ENCODE measurements around the gene TRAF2. TPM values are rescaled to one million over a fixed set of nuclear protein-coding genes. Genes with fewer than 3 reads are reported as not detected.
"Not testable (repeated sequence)": the region's sequence is repeated elsewhere in the genome, so short reads cannot be mapped to it uniquely, and the experiment has no call there.

TRAF2 gene
- total RNA-seq, 1 donor from 2014 or later: 67.4 TPM

DNA sequence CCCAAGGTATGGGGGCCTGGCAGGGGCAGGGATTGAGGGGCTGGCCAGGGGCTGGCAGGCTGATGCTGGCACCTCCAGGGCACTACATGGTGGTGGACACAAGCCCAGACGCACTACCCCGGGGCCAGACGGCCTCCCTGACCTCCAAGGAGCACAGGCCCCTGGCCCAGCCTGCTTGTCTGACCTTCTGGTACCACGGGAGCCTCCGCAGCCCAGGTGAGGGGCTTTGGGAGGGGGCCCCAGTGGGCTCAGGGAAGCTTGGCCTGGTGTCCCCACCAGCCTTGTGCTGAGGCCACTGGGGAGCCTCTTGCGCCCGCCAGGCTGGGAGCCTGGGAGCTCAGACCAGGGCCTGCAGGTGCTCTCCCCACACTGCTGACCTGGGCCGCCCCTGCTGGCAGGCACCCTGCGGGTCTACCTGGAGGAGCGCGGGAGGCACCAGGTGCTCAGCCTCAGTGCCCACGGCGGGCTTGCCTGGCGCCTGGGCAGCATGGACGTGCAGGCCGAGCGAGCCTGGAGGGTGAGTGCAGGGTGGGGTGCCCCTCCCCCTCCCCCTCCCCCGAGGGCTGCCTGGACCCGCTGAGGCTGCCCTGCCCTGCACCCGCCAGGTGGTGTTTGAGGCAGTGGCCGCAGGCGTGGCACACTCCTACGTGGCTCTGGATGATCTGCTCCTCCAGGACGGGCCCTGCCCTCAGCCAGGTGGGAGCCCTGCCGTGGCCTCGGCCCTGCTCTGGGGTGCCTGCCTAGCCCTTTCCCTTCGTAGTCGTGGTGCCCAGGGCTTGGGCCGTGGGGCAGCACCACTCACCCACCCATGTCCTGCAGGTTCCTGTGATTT lies 28.5 kb upstream of the TRAF2 start:
- H3K36me3 Mint-ChIP-seq (ENCODE audit: low read depth): peaks cover 9% of the 10 kb centered on the region
- intact Hi-C loops (cut with micrococcal nuclease): no loop called here
- no peaks in the 10 kb centered on the region for H3K9me3 Mint-ChIP-seq
- no peaks in the 10 kb centered on the region for H3K27me3 Mint-ChIP-seq (ENCODE audit: insufficient read depth)
- DNase-seq (ENCODE audit: low spot score): no peak
- H3K4me1 Mint-ChIP-seq (ENCODE audit: low read depth): no peaks in the 10 kb centered on the region
- H3K4me3 Mint-ChIP-seq: no peak overlapping the region
- no peak overlapping the region for H3K27ac Mint-ChIP-seq

DNA sequence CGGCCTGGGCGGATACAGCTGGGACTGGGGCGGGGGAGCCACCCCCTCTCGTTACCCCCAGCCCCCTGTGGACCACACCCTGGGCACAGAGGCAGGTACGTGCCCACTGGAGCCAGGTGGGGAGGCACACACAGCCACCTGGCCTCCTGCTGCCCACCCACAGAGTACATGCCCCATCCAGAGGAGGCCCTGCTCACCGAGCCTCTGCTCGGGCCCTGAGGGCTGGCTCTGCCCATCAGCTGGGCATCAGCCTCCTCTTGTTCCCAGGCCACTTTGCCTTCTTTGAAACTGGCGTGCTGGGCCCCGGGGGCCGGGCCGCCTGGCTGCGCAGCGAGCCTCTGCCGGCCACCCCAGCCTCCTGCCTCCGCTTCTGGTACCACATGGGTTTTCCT lies 27.9 kb upstream of the TRAF2 start:
- H3K27me3 Mint-ChIP-seq (ENCODE audit: insufficient read depth): no peaks in the 10 kb centered on the region
- intact Hi-C loops (cut with micrococcal nuclease): no loop called here
- DNase-seq (ENCODE audit: low spot score): no peak
- H3K4me1 Mint-ChIP-seq (ENCODE audit: low read depth): peaks cover under 1% of the 10 kb centered on the region
- H3K4me3 Mint-ChIP-seq: no peak overlapping the region
- no peak overlapping the region for H3K27ac Mint-ChIP-seq
- H3K36me3 Mint-ChIP-seq (ENCODE audit: low read depth): peaks cover 11% of the 10 kb centered on the region
- H3K9me3 Mint-ChIP-seq: no peaks in the 10 kb centered on the region

DNA sequence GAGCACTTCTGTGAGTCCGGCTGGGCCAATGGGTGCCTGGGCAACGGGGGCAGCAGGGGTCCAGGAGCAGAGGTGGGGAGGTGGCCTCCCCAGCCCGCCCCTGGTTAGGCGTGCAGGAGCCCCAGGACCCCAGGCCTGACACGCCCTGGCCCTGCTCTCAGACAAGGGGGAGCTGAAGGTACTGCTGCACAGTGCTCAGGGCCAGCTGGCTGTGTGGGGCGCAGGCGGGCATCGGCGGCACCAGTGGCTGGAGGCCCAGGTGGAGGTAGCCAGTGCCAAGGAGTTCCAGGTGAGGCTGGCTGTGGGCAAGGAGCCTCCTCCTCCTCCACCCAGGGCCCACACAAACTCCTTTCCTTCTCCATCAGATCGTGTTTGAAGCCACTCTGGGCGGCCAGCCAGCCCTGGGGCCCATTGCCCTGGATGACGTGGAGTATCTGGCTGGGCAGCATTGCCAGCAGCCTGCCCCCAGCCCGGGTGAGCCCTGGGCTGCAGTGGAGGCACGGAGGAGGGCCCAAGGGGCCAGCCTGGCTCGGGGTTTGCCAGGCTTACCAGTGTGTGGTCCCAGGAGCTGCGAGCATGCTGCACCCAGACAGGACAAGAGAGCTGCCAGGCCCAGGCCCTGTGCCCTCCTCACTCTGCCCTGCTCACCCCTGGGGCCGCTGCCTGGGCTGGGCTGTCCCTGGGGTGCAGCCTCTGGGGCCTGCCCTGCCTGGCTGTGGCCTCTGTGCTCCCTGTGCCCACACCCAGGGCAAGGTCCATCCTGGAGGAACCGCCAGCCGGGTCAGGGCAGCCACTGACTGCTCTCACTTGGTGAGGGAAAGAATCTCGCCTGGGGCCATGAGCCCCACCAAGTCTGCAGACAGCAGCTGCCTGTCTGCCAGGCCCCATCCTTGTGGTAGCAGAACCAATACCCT lies 27.2 kb upstream of the TRAF2 start:
- Mint-ChIP-seq H3K9me3 (no peaks in the 10 kb centered on the region), H3K36me3 (ENCODE audit: low read depth) (peaks cover 16% of the 10 kb centered on the region), H3K4me3 (no peak overlapping the region), H3K27me3 (ENCODE audit: insufficient read depth) (no peaks in the 10 kb centered on the region), H3K4me1 (ENCODE audit: low read depth) (peaks cover 7% of the 10 kb centered on the region), H3K27ac (no peak overlapping the region)
- intact Hi-C loops (cut with micrococcal nuclease): no loop called here
- DNase-seq (ENCODE audit: low spot score): no peak

DNA sequence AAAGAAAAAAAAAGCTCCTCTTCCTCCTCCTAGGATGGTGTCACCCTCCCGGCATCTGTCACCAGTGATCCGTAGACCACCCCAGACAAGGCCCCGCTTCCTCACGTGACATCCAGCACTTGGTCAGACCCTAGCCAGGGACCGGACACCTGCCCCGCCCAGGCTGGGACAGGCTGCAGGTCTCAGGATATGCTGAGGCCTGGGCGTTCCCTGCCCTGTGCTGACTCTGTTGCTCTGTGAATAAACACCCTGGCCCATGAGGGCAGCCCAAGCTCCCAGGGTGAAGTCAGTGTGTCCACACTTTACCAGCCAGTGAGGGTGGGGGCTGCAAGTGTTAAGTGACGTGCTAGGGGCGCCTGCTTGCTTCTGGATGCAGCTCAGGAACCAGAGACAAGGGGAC lies 25.8 kb upstream of the TRAF2 start:
- peaks cover 16% of the 10 kb centered on the region for H3K36me3 Mint-ChIP-seq (ENCODE audit: low read depth)
- DNase-seq (ENCODE audit: low spot score): no peak
- H3K4me1 Mint-ChIP-seq (ENCODE audit: low read depth): peaks cover 10% of the 10 kb centered on the region
- H3K9me3 Mint-ChIP-seq: no peaks in the 10 kb centered on the region
- intact Hi-C loops (cut with micrococcal nuclease): no loop called here
- H3K27me3 Mint-ChIP-seq (ENCODE audit: insufficient read depth): no peaks in the 10 kb centered on the region
- no peak overlapping the region for H3K4me3 Mint-ChIP-seq
- H3K27ac Mint-ChIP-seq: peak overlapping the region; percentile 70

DNA sequence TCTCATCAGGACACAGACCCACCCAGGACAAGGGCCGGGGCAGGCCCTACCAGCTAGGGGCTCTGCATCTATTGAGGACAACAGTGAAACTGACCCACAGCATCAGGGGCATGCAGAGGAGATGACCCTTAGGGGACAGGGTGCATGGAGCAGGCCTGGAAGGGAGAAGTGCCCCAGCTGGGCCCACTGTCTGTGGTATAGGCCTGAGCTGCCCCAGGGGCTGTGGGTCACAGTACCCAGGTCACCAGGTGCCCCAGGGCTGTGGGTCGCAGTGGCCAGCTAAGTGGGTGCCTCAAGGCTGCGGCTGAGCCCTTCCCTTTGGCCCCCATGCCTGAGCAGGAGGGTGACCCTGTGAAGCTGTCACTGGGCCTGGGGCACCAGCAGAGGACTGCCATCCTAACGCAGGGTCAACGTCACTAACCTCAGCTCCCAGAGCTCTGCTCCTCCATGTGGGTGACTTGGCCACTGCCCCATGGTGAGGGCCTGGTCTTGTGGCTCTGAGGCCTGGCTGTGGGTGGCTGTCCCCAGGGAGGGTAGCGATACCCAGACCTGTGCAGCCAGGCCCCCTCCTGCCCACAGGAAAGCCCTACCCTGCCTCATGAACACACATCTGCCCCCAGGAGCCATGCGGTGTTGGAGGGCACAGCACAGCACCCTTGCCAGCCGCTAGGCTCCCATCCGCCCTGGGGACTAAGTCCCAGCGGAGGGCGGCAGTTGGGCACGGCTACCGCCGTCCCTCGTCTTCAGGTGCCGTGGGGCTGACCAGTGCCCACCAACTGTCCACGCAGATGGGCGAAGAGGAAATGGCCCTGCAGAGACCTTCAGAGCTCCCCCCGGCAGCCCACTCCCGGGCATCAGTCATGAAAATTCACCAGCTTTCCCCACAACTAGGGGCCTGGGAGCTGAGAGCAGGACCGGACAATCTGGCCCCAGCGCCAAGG lies 25.1 kb upstream of the TRAF2 start:
- Mint-ChIP-seq H3K27ac (no peak overlapping the region), H3K9me3 (no peaks in the 10 kb centered on the region), H3K4me1 (ENCODE audit: low read depth) (peaks cover 10% of the 10 kb centered on the region), H3K36me3 (ENCODE audit: low read depth) (peaks cover 16% of the 10 kb centered on the region), H3K27me3 (ENCODE audit: insufficient read depth) (no peaks in the 10 kb centered on the region), H3K4me3 (no peak overlapping the region)
- no peak for DNase-seq (ENCODE audit: low spot score)
- intact Hi-C loops (cut with micrococcal nuclease): no loop called here

DNA sequence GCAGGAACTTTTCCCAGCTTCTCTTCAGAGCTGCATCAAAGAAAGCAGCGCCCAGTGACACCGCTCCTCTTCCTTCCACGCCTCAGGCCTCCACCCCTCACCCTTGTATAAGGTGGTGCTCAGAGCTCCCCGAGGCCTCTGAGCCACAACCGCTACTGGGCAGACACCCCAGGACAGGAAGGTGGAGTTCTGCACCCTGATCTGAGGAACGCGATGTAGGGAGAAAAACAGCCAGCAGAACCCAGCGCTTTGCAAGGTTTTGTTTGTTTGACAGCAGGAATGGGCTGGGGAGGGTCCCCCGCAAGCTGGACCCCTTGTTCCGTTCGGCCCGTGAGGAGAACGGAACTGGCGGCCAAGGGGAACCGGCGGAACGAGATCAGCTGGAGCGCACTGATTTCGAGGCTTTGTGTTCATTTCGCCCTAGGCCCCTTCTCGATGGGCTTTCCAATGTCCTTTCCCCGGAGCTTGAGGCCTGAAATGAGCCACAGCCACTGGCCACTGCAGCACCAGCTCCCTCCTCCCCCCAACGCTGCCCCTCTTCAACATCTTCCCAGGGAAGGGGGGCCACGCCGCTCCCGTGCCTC lies 24.4 kb upstream of the TRAF2 start:
- H3K4me3 Mint-ChIP-seq: no peak overlapping the region
- H3K4me1 Mint-ChIP-seq (ENCODE audit: low read depth): peaks cover 10% of the 10 kb centered on the region
- H3K9me3 Mint-ChIP-seq: no peaks in the 10 kb centered on the region
- no peak for DNase-seq (ENCODE audit: low spot score)
- intact Hi-C loops (cut with micrococcal nuclease): no loop called here
- no peaks in the 10 kb centered on the region for H3K27me3 Mint-ChIP-seq (ENCODE audit: insufficient read depth)
- H3K36me3 Mint-ChIP-seq (ENCODE audit: low read depth): peaks cover 16% of the 10 kb centered on the region
- no peak overlapping the region for H3K27ac Mint-ChIP-seq

DNA sequence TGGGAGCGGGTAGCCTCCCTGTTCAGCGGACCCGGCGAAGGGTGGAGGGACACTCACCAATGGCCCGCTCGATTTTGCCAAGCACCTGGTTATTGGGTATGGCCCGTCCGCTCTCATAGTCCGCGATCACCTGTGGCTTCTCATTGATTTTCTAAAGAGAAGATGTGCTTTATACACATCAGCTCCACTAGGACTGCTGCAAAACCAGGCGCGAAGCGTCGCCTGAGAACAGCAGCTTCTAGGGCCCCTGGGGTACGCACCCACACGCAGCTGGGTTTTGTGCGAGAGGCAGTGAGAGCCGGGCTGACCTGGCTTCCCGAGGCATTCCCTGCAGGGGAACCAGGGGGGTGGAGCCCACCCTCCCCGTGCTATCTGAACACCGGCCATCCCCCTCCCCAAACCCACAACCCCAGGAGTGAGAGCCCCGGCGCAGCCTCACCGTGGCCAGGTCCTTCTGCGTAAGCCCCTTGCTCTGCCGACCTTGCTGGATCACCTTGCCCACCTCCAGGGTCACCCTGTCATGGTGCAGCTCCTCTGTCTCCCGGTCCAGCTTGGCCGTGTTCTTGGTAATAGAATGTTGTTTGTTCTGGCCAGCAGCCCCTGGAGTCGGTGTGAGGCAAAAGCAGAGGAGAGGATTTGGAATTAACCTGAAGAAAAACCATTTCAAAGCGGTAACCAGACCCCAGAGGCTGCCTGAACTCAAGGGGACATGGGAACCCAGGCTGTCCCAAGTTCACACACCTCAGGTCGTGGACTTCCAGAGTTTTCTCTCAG lies 23.3 kb upstream of the TRAF2 start:
- peaks cover 10% of the 10 kb centered on the region for H3K4me1 Mint-ChIP-seq (ENCODE audit: low read depth)
- H3K36me3 Mint-ChIP-seq (ENCODE audit: low read depth): peaks cover 16% of the 10 kb centered on the region
- intact Hi-C loops (cut with micrococcal nuclease): no loop called here
- peak overlapping the region; percentile 11 for H3K4me3 Mint-ChIP-seq
- no peak overlapping the region for H3K27ac Mint-ChIP-seq
- H3K27me3 Mint-ChIP-seq (ENCODE audit: insufficient read depth): no peaks in the 10 kb centered on the region
- no peaks in the 10 kb centered on the region for H3K9me3 Mint-ChIP-seq
- no peak for DNase-seq (ENCODE audit: low spot score)

DNA sequence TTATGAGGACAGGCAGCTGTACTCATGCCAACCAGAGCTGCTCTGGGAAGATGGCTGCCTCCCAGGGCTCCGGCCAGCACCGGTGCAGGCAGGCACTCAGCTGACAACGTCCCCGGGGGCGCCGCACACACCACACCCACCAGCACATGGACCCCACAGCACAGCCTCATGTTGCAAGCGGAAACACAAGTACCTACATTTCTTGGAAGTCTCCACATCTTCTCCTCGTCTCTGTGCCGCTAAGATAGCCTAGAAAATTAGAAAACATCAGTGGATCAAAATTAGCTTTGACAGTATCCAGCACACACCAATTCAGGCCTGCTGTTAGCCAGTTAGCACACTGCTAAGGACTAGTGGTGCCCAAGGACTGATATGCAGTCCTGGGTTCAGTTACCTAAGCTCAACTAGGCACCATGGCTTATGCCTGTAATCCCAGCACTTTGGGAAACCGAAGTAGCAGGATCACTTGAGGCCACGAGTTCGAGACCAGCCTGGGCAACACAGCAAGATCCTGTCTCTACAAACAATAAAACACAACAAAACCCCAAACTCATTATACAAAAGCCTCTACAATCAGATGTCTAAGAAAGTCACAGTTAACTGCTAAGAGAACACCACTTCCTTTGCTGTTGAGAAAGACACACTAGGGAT lies 22.6 kb upstream of the TRAF2 start:
- peaks cover 10% of the 10 kb centered on the region for H3K4me1 Mint-ChIP-seq (ENCODE audit: low read depth)
- H3K9me3 Mint-ChIP-seq: no peaks in the 10 kb centered on the region
- DNase-seq (ENCODE audit: low spot score): no peak
- H3K27me3 Mint-ChIP-seq (ENCODE audit: insufficient read depth): no peaks in the 10 kb centered on the region
- intact Hi-C loops (cut with micrococcal nuclease): no loop called here
- H3K27ac Mint-ChIP-seq: peak overlapping the region; percentile 22
- H3K36me3 Mint-ChIP-seq (ENCODE audit: low read depth): peaks cover 17% of the 10 kb centered on the region
- peak overlapping the region; percentile 33 for H3K4me3 Mint-ChIP-seq

DNA sequence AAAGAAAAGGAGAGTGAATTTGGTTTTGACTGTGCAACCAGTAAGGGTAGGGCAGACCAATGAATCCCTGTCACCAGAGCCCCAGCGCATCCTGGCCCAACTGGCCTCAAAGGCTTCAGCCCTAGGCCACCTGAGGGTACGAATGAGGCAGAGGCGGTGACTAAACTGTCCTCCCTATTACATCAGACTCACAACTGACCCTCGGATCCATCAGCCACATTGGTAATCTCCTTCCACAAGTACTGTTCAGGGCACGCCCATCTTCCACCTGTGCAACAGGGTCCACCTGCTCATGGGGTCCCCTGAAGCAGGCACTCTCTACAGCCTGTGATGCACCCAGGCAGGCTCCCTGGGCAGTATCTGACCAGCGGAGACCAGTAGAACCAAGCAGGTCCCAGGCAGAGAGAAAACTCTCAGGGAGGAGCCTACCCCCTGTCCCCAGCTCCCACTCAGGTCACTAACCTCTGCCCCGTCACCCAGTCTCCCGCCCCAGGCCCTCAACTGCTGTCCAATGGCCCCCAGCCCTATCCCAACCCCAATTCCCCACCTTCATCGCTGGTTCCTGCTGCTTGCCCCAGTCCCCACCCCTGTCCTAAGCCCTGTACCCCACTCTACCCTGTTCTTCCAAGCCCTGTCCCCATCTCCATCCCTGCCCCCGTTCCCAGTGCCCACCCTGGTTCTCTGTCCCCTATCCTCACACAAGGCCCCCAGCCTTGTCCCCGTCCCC lies 21.1 kb upstream of the TRAF2 start:
- peaks cover 22% of the 10 kb centered on the region for H3K36me3 Mint-ChIP-seq (ENCODE audit: low read depth)
- no peaks in the 10 kb centered on the region for H3K27me3 Mint-ChIP-seq (ENCODE audit: insufficient read depth)
- H3K4me3 Mint-ChIP-seq: peak overlapping the region; percentile 89
- H3K4me1 Mint-ChIP-seq (ENCODE audit: low read depth): peaks cover 10% of the 10 kb centered on the region
- DNase-seq (ENCODE audit: low spot score): no peak
- H3K9me3 Mint-ChIP-seq: no peaks in the 10 kb centered on the region
- H3K27ac Mint-ChIP-seq: peak overlapping the region; percentile 82
- intact Hi-C loops (cut with micrococcal nuclease): no loop called here

DNA sequence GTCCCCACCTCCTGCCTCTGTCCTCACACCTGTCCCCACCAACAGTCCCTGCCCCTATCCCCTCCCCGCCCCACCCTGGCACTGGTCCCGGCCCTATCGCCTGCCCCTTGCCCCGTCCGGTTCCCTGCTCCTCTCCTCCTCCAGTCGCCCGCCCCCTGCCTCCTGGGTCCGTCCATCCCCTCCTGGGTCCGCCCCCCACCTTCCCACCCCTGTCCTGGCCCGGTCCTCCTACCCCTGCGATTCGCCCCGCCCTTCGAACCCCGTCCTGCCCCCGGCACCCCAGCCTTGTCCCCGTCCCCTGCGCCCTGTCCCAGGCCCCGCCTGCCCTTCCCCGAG lies 20.6 kb upstream of the TRAF2 start:
- Mint-ChIP-seq H3K27me3 (ENCODE audit: insufficient read depth) (no peaks in the 10 kb centered on the region), H3K4me3 (peak overlapping the region; percentile 89), H3K4me1 (ENCODE audit: low read depth) (peaks cover 10% of the 10 kb centered on the region), H3K36me3 (ENCODE audit: low read depth) (peaks cover 19% of the 10 kb centered on the region), H3K27ac (peak overlapping the region; percentile 82), H3K9me3 (no peaks in the 10 kb centered on the region)
- intact Hi-C loops (cut with micrococcal nuclease): loop anchor here (1.0 kb wide), 7 partner anchors 16 to 358 kb away; partner anchors contain the start of genes PHPT1 and TRAF2
- DNase-seq (ENCODE audit: low spot score): no peak

DNA sequence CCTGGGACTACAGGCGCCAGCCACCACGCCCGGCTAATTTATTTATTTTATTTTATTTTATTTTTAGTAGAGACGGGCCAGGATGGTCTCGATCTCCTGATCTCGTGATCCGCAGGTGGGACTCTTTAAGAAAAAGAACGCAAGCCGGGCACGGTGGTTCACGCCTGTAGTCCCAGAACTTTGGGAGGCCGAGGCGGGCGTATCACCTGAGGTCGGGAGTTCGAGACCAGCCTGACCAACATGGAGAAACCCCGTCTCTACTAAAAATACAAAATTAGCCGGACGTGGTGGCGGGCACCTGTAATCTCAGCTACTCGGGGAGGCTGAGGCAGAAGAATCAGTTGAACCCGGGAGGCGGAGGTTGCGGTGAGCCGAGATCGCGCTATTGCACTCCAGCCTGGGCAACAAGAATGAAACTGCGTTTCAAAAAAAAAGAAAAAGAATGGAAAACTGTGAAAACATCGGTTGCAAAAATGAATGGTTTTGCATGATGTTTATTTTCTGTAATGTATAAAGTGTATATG lies 19.4 kb upstream of the TRAF2 start:
- H3K27ac Mint-ChIP-seq: peak overlapping the region; percentile 79
- H3K36me3 Mint-ChIP-seq (ENCODE audit: low read depth): peaks cover 16% of the 10 kb centered on the region
- not testable (repeated sequence) for H3K9me3 Mint-ChIP-seq; H3K27me3 Mint-ChIP-seq (ENCODE audit: insufficient read depth); DNase-seq (ENCODE audit: low spot score)
- peak overlapping the region; percentile 74 for H3K4me3 Mint-ChIP-seq
- peaks cover 10% of the 10 kb centered on the region for H3K4me1 Mint-ChIP-seq (ENCODE audit: low read depth)
- intact Hi-C loops (cut with micrococcal nuclease): loop anchor here (1.0 kb wide), 7 partner anchors 15 to 356 kb away; partner anchors contain the start of genes PHPT1 and TRAF2

Data from activated T-helper 1 cell treated with anti-CD3 and anti-CD28 coated beads, Interleukin-12 subunit alpha, Interleukin-12 subunit beta, Interleukin-2, Interleukin-4 antibody, amounts not matched to agents 30 ng/mL and 10 ng/mL and 1 ng/mL, durations not matched to agents 14 hours and 24 hours and 36 hours (primary cell).